IPS-15b (cell line): Measurements from ENCODE around the gene SARDH.

Experiments used
- H3K27me3 ChIP-seq: one replicate; pipeline ENCODE4 v1.6.1; 2013; ENCODE audit warnings: low read length; ENCODE audit not compliant: control insufficient read depth, insufficient read depth
- H3K36me3 ChIP-seq: one replicate; pipeline ENCODE4 v1.6.1; 2013; ENCODE audit warnings: low read length; ENCODE audit not compliant: control insufficient read depth, insufficient read depth
- H3K4me1 ChIP-seq: one replicate; pipeline ENCODE4 v1.6.1; 2013; ENCODE audit warnings: mild to moderate bottlenecking, low read length; ENCODE audit not compliant: control insufficient read depth, insufficient read depth
- H3K4me3 ChIP-seq: one replicate; pipeline ENCODE4 v1.5.1; 2013; ENCODE audit warnings: low read depth, low read length
- H3K9ac ChIP-seq: one replicate; pipeline ENCODE4 v1.6.1; 2013; ENCODE audit warnings: low read depth, mild to moderate bottlenecking, low read length
- H3K9me3 ChIP-seq: one replicate; pipeline ENCODE4 v1.6.1; 2013; ENCODE audit warnings: mild to moderate bottlenecking, low read length; ENCODE audit not compliant: control insufficient read depth, insufficient read depth

Gene SARDH

GRCh38 chr9:133780962-133781827, 43.0 kb upstream of the SARDH start:
- H3K4me3 ChIP-seq: no peak overlapping the region
- H3K4me1 ChIP-seq: no peaks in the 10 kb centered on the region
- H3K9me3 ChIP-seq: no peaks in the 10 kb centered on the region
- H3K36me3 ChIP-seq: peaks cover 59% of the 10 kb centered on the region
- H3K27me3 ChIP-seq: no peaks in the 10 kb centered on the region
- no peak overlapping the region for H3K9ac ChIP-seq

GRCh38 chr9:133780404-133780945, 42.3 kb upstream of the SARDH start:
- peaks cover 57% of the 10 kb centered on the region for H3K36me3 ChIP-seq
- H3K4me3 ChIP-seq: no peak overlapping the region
- no peaks in the 10 kb centered on the region for H3K4me1 ChIP-seq
- H3K9me3 ChIP-seq: no peaks in the 10 kb centered on the region
- H3K9ac ChIP-seq: no peak overlapping the region
- no peaks in the 10 kb centered on the region for H3K27me3 ChIP-seq

GRCh38 chr9:133779516-133780403, 41.6 kb upstream of the SARDH start:
- H3K9ac ChIP-seq: no peak overlapping the region
- H3K4me1 ChIP-seq: no peaks in the 10 kb centered on the region
- no peaks in the 10 kb centered on the region for H3K27me3 ChIP-seq
- H3K36me3 ChIP-seq: peaks cover 56% of the 10 kb centered on the region
- no peak overlapping the region for H3K4me3 ChIP-seq
- H3K9me3 ChIP-seq: no peaks in the 10 kb centered on the region

- H3K9ac ChIP-seq: no peak overlapping the region
- H3K36me3 ChIP-seq: peaks cover 57% of the 10 kb centered on the region
- H3K9me3 ChIP-seq: no peaks in the 10 kb centered on the region
- H3K4me3 ChIP-seq: no peak overlapping the region
- no peaks in the 10 kb centered on the region for H3K27me3 ChIP-seq
- no peaks in the 10 kb centered on the region for H3K4me1 ChIP-seq
These were observed 40.9 kb upstream of the SARDH start for GRCh38 chr9:133779081-133779480.

- Histone ChIP-seq H3K4me1 (no peaks in the 10 kb centered on the region), H3K27me3 (no peaks in the 10 kb centered on the region), H3K4me3 (no peak overlapping the region), H3K9me3 (no peaks in the 10 kb centered on the region), H3K9ac (no peak overlapping the region), H3K36me3 (peaks cover 59% of the 10 kb centered on the region)
These were observed 40.3 kb upstream of the SARDH start for GRCh38 chr9:133778336-133779013.

GRCh38 chr9:133777871-133778270, 39.7 kb upstream of the SARDH start:
- Histone ChIP-seq H3K27me3 (no peaks in the 10 kb centered on the region), H3K4me3 (no peak overlapping the region), H3K9ac (no peak overlapping the region), H3K36me3 (peaks cover 56% of the 10 kb centered on the region), H3K4me1 (no peaks in the 10 kb centered on the region), H3K9me3 (no peaks in the 10 kb centered on the region)

GRCh38 chr9:133777068-133777791, 39.1 kb upstream of the SARDH start:
- Histone ChIP-seq H3K9ac (no peak overlapping the region), H3K27me3 (no peaks in the 10 kb centered on the region), H3K36me3 (peaks cover 58% of the 10 kb centered on the region), H3K4me1 (no peaks in the 10 kb centered on the region), H3K9me3 (no peaks in the 10 kb centered on the region), H3K4me3 (no peak overlapping the region)

- Histone ChIP-seq H3K27me3 (no peaks in the 10 kb centered on the region), H3K9me3 (no peaks in the 10 kb centered on the region), H3K9ac (no peak overlapping the region), H3K36me3 (peaks cover 53% of the 10 kb centered on the region), H3K4me3 (no peak overlapping the region), H3K4me1 (no peaks in the 10 kb centered on the region)
These were observed 38.1 kb upstream of the SARDH start for GRCh38 chr9:133775951-133776905.

- peaks cover 48% of the 10 kb centered on the region for H3K36me3 ChIP-seq
- no peaks in the 10 kb centered on the region for H3K27me3 ChIP-seq
- no peak overlapping the region for H3K4me3 ChIP-seq
- no peaks in the 10 kb centered on the region for H3K9me3 ChIP-seq
- H3K9ac ChIP-seq: no peak overlapping the region
- no peaks in the 10 kb centered on the region for H3K4me1 ChIP-seq
These were observed 37.1 kb upstream of the SARDH start for GRCh38 chr9:133775291-133775690.

GRCh38 chr9:133774799-133775198, 36.6 kb upstream of the SARDH start:
- H3K4me3 ChIP-seq: no peak overlapping the region
- H3K9ac ChIP-seq: no peak overlapping the region
- no peaks in the 10 kb centered on the region for H3K27me3 ChIP-seq
- peaks cover 49% of the 10 kb centered on the region for H3K36me3 ChIP-seq
- no peaks in the 10 kb centered on the region for H3K9me3 ChIP-seq
- H3K4me1 ChIP-seq: no peaks in the 10 kb centered on the region
